Spinal cord (tissue), 10 donors: Measurements from ENCODE around the gene HIVEP2. TPM values are rescaled to one million over a fixed set of nuclear protein-coding genes. Genes with fewer than 3 reads are reported as not detected.

ENCODE experiments used
- DNase-seq, 6 donors: peaks; one replicate each; pipeline versions ENCODE4 v3.0.0 to v3.0.0-alpha.2; 2013 to 2015; ENCODE audit warnings: low spot score in 6 of 6, low read depth in 4 of 6
- H3K27ac ChIP-seq: one replicate; pipeline ENCODE4 v1.5.1; 2013; ENCODE audit warnings: low read depth, low read length, control low read depth
- H3K27me3 ChIP-seq: one replicate; pipeline ENCODE4 v1.6.1; 2013; ENCODE audit warnings: low read length; ENCODE audit not compliant: control insufficient read depth, insufficient read depth
- H3K36me3 ChIP-seq: one replicate; pipeline ENCODE4 v1.6.1; 2013; ENCODE audit warnings: low read length; ENCODE audit not compliant: control insufficient read depth, insufficient read depth
- H3K4me1 ChIP-seq: one replicate; pipeline ENCODE4 v1.6.1; 2013; ENCODE audit warnings: low read length; ENCODE audit not compliant: control insufficient read depth, insufficient read depth
- H3K4me3 ChIP-seq: one replicate; pipeline ENCODE4 v1.5.1; 2013; ENCODE audit warnings: low read depth, low read length, control low read depth
- H3K9me3 ChIP-seq: one replicate; pipeline ENCODE4 v1.6.1; 2013; ENCODE audit warnings: low read length; ENCODE audit not compliant: control insufficient read depth, insufficient read depth
- WGBS: methylation state at CpG from one replicate; pipeline ENCODE4 v1.1.5; 2013; ENCODE audit warnings: missing lambda C conversion rate; ENCODE audit not compliant: insufficient coverage; 5-methylcytosine and 5-hydroxymethylcytosine counted together
- polyA plus RNA-seq, 2 donors: library from polyadenylated mRNA; unstranded; fragments of 120-200 nt; gene quantifications; one replicate each; pipeline ENCODE4 v1.2.1, GENCODE V29; 2013; ENCODE audit not compliant: insufficient read length in 2 of 2
- total RNA-seq, 2 donors: library from RNA; depleted of rRNA in 1 of 2; stranded (reverse); fragments of 120-200 nt in 1 of 2; fragments of >200 nt in 1 of 2; gene quantifications; one replicate each; pipeline versions ENCODE4 v1.2.3 to v1.2.4, GENCODE V29; 2013 to 2014
- donor health status: healthy.

Gene HIVEP2
- total and polyA plus RNA-seq, 4 donors, result 22.9 to 53.8 (median 28.2) TPM

DNA sequence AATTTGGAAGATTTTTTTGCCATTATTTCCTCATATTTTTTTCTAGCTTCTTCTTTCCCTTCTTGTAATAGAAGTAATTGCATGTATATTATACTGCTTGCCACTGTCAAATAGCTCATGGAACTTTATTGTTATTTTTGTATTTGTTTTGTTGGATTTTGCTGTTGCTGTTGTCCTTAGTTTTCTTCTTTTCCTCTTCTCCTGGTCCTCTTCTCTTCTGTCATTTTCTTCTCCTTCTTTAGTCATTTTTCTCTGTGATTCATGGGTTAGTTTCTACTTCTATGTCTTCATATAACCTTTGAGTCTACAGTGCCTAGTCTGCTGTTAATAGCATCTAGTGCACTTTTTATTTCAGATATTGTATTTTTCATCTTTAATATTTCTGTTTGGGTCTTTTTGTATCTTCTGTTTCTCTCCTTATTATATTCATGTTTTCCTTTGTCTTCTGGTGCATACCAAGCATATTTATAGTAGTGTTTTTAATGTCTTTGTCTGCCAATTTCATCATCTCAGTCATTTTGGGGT lies 226.2 kb downstream of the HIVEP2 start:
- Histone ChIP-seq H3K36me3 (no peaks in the 10 kb centered on the region), H3K4me3 (no peak overlapping the region)
- no peak for DNase-seq

GRCh38 chr6:142716097-142716496 lies 228.9 kb downstream of the HIVEP2 start:
- Histone ChIP-seq H3K27ac (no peak overlapping the region), H3K36me3 (no peaks in the 10 kb centered on the region), H3K9me3 (no peaks in the 10 kb centered on the region), H3K4me1 (no peaks in the 10 kb centered on the region), H3K27me3 (no peaks in the 10 kb centered on the region), H3K4me3 (no peak overlapping the region)
- no peak for DNase-seq
- 100% methylated on average over 1 of the region's 2 CpGs for WGBS

More for the DNA sequence above, 226.2 kb downstream of the HIVEP2 start:
- no peaks in the 10 kb centered on the region for H3K27me3 ChIP-seq
- H3K9me3 ChIP-seq, result no peaks in the 10 kb centered on the region
- no peaks in the 10 kb centered on the region for H3K4me1 ChIP-seq
- no peak overlapping the region for H3K27ac ChIP-seq

DNA sequence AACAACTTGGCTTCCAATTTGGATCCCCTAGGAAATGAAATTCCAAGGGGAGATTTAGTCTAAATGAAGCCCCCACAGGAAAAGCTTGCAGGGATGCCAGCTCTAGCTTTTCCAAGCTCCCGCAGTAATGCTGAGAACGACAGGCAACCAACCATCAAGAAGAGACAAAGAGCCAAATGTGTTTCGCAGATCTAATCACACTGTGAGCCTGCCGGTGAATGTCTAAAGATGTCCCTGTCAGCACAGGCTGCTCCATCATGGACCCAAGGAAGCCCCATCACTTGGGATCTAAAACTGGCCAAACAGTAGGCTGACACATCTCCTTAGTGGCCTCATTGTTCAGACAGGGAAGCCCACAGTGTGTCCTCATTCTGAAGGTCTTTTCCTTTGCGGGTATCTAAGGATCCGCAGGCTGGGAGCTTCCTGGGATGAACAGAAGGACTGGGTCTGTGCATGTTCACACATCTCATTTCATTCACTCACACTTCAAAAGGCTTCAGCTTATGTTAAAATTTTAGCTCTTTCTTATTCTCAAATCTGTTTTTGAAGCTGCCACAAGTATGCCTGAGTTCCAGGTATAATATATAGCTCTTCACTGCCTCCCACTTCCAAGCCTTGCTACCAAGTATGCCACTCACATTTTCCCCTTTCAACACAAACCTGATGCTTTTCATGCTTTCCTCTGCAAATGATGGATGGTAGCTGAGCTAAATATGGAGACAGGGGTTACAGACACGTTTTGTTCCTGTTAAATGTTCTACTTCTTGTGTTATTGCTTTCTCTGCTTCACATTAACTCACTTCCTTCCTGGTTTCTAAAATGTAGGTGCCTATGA lies 229.8 kb downstream of the HIVEP2 start:
- peak in 2 of 6 donors; percentile 55 to 90 for DNase-seq
- Histone ChIP-seq H3K27me3 (no peaks in the 10 kb centered on the region), H3K4me1 (no peaks in the 10 kb centered on the region), H3K27ac (no peak overlapping the region), H3K9me3 (no peaks in the 10 kb centered on the region), H3K36me3 (no peaks in the 10 kb centered on the region), H3K4me3 (no peak overlapping the region)
- WGBS, result 53% methylated on average over 5 of the region's 7 CpGs

DNA sequence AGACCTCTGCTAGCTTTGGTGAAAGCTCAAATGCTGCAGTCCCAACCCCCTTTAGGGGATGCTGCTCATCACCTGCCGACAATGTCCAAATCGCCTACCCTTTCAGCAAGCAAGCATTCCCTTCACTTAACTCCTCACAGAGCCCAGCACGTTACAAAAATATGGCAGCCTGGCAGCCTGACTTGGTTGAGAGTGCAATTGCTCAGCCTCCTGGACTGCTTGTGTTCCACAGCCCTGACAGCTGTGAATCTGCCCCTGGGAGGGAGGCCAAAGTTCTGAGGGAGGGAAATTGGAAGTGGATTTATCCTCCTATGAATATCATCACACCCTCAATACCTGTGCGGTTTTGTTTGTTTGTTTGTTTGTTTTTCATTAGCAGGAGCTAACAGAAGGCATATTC lies 231.0 kb downstream of the HIVEP2 start:
- Histone ChIP-seq H3K4me3 (no peak overlapping the region), H3K36me3 (no peaks in the 10 kb centered on the region), H3K9me3 (no peaks in the 10 kb centered on the region), H3K4me1 (no peaks in the 10 kb centered on the region), H3K27me3 (no peaks in the 10 kb centered on the region), H3K27ac (no peak overlapping the region)
- 91% methylated on average over 2 of the region's 4 CpGs for WGBS
- peak in 1 of 6 donors; percentile 33 for DNase-seq

- H3K4me3 ChIP-seq, result no peak overlapping the region
- H3K36me3 ChIP-seq, result no peaks in the 10 kb centered on the region
- no peak for DNase-seq
- H3K9me3 ChIP-seq, result no peaks in the 10 kb centered on the region
- 67% methylated on average over 1 of the region's 1 CpG for WGBS
- no peaks in the 10 kb centered on the region for H3K4me1 ChIP-seq
- H3K27ac ChIP-seq, result no peak overlapping the region
- no peaks in the 10 kb centered on the region for H3K27me3 ChIP-seq
Measured at GRCh38 chr6:142712231-142712630, 232.7 kb downstream of the HIVEP2 start.

DNA sequence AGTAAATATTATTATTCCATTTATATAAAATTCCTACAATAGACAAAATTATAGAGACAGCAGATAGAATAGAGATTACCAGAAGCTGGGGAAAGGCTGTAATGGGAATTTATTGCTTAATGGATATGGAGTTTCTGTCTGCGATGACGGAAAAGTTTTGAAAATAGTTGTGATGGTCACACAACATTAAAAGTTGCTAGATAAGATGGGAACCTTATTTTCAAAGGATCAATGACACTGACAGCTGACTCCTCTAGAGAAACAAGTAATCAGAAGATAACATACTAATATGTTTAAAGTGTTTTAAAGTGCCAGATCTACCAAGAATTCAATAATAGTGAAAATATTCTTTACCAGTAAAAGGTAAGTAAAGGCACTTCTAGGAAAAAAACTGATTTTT lies 236.3 kb downstream of the HIVEP2 start:
- H3K4me1 ChIP-seq, result no peaks in the 10 kb centered on the region
- WGBS, result no CpG with 5 or more reads among the region's 2 CpGs
- H3K4me3 ChIP-seq, result no peak overlapping the region
- H3K9me3 ChIP-seq, result no peaks in the 10 kb centered on the region
- no peak for DNase-seq
- no peaks in the 10 kb centered on the region for H3K36me3 ChIP-seq
- no peaks in the 10 kb centered on the region for H3K27me3 ChIP-seq
- H3K27ac ChIP-seq, result no peak overlapping the region

DNA sequence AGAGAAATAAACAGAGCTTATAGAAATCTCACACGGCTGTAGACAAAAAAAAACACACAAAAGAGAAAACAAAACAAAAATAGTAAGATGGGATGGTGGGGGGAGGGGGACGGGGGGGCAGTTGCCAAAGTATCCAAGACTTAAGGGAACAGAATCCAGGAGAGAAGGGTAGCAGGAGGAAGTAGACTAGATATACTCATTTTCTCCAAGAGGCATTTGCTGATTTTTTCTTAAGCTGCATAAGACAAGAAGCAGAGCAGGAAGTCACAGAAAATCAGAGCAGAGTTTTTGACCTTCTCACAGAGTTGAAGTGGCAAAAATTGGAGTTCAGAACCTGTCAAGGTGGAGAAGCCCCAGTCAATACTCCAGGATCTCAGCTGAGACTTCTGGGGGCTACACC lies 237.7 kb downstream of the HIVEP2 start:
- H3K4me1 ChIP-seq, result peaks cover 8% of the 10 kb centered on the region
- WGBS, result no CpG with 5 or more reads among the region's 2 CpGs

GRCh38 chr6:142706210-142706609 lies 238.8 kb downstream of the HIVEP2 start:
- Histone ChIP-seq H3K4me1 (peaks cover 8% of the 10 kb centered on the region), H3K36me3 (no peaks in the 10 kb centered on the region), H3K4me3 (no peak overlapping the region), H3K27ac (no peak overlapping the region), H3K9me3 (no peaks in the 10 kb centered on the region), H3K27me3 (no peaks in the 10 kb centered on the region)
- DNase-seq, result no peak
- 92% methylated on average over 2 of the region's 3 CpGs for WGBS

More for the DNA sequence above, 237.7 kb downstream of the HIVEP2 start:
- no peak for DNase-seq
- no peaks in the 10 kb centered on the region for H3K9me3 ChIP-seq
- H3K27me3 ChIP-seq, result no peaks in the 10 kb centered on the region
- no peak overlapping the region for H3K27ac ChIP-seq
- no peaks in the 10 kb centered on the region for H3K36me3 ChIP-seq
- no peak overlapping the region for H3K4me3 ChIP-seq

DNA sequence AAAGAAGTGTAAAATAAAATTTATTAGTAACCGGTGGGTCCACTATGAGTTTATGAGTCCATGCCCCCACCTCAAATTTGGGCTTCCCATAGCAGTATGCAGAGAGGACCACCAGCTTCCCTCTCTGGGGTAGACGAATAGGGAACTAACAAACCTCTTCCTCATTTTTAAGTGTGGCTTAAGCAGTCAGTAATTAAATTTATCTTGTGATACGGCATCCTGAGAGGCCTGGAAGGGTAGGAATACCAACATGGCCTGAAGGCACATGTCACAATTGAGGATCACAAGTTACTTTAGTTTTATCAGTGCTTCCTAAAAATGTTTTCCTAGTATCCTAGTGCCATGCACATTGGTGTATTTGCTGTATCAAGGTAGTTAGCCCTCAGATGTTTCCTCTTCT lies 239.9 kb downstream of the HIVEP2 start:
- Histone ChIP-seq H3K9me3 (no peaks in the 10 kb centered on the region), H3K27me3 (no peaks in the 10 kb centered on the region), H3K36me3 (no peaks in the 10 kb centered on the region), H3K27ac (no peak overlapping the region), H3K4me1 (peaks cover 8% of the 10 kb centered on the region), H3K4me3 (no peak overlapping the region)
- no CpG with 5 or more reads among the region's 3 CpGs for WGBS
- DNase-seq, result no peak
